Measurements from ENCODE around the gene CA10.

Gene CA10

GRCh38 chr17:51629232-51629631 is 529.3 kb downstream of the CA10 start:
- DNase-seq: no peak

- DNase-seq: no peak
Measured at GRCh38 chr17:51627779-51628178, 530.7 kb downstream of the CA10 start.

GRCh38 chr17:51618476-51618875 is 540.0 kb downstream of the CA10 start:
- no peak for DNase-seq

- DNase-seq: no peak
Measured at GRCh38 chr17:51617986-51618385, 540.5 kb downstream of the CA10 start.

GRCh38 chr17:51613255-51613654 is 545.3 kb downstream of the CA10 start:
- DNase-seq: no peak

GRCh38 chr17:51612692-51613091 is 545.8 kb downstream of the CA10 start:
- DNase-seq: no peak

- DNase-seq: no peak
Measured at GRCh38 chr17:51611585-51611984, 546.9 kb downstream of the CA10 start.

- DNase-seq: no peak
Measured at GRCh38 chr17:51610834-51611233, 547.7 kb downstream of the CA10 start.

GRCh38 chr17:51610155-51610554 is 548.4 kb downstream of the CA10 start:
- no peak for DNase-seq

GRCh38 chr17:51608251-51608933 is 550.1 kb downstream of the CA10 start:
- no peak for DNase-seq

- no peak for DNase-seq
Measured at GRCh38 chr17:51607512-51607911, 551.0 kb downstream of the CA10 start.

- no peak for DNase-seq
Measured at GRCh38 chr17:51604299-51605020, 554.1 kb downstream of the CA10 start.

GRCh38 chr17:51601622-51602261 is 556.8 kb downstream of the CA10 start:
- DNase-seq: no peak

- DNase-seq: no peak
Measured at GRCh38 chr17:51598824-51599223, 559.7 kb downstream of the CA10 start.

GRCh38 chr17:51597345-51597744 is 561.2 kb downstream of the CA10 start:
- DNase-seq: no peak

GRCh38 chr17:51595826-51596398 is 562.6 kb downstream of the CA10 start:
- DNase-seq: no peak

- DNase-seq: no peak
Measured at GRCh38 chr17:51590071-51590656, 568.4 kb downstream of the CA10 start.

- no peak for DNase-seq
Measured at GRCh38 chr17:51588063-51588462, 570.5 kb downstream of the CA10 start.

- no peak for DNase-seq
Measured at GRCh38 chr17:51587516-51587915, 571.0 kb downstream of the CA10 start.

- DNase-seq: peak; percentile 8
Measured at GRCh38 chr17:51585514-51586104, 572.9 kb downstream of the CA10 start.

GRCh38 chr17:51580869-51581268 is 577.6 kb downstream of the CA10 start:
- DNase-seq: no peak
